ENCODE data around the gene NTN1. TPM values are rescaled to one million over a fixed set of nuclear protein-coding genes. Genes with fewer than 3 reads are reported as not detected.
A peak's percentile ranks its signal among the peaks of the same experiment; 100 is the strongest.

Gene NTN1
- polyA plus RNA-seq, 1 donor from 2014 or later: 16.2 TPM

DNA sequence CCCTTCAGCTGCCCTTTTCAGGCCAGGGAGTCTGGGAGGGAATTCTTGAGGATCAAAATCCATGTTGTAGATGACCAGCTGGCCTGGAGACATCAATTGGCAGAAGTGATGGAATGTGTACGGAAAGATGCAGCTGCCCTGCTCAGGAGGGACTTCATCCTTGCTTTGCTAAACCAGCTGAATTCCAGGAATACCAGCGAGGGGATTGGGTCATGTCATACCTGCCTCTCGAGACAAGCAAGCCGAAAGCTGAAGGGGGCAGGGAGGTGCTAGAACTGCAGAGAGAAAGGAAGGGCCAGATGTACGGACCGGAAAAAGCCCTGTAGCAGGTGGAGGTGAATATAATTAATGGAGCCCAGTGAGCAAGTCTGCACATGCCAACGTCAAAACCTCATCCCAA, 25.6 kb upstream of the NTN1 start:
- no peaks in the 10 kb centered on the region for H3K27me3 ChIP-seq (ENCODE audit: insufficient read depth, low read depth, low read length)
- H3K4me2 ChIP-seq (ENCODE audit: low read length): no peak overlapping the region
- H3F3A ChIP-seq (ENCODE audit: insufficient read depth, low read length, poor library complexity, severe bottlenecking): no peaks in the 10 kb centered on the region
- H4K20me1 ChIP-seq (ENCODE audit: insufficient read depth): no peaks in the 10 kb centered on the region
- H3K4me3 ChIP-seq (ENCODE audit: low read length): no peak overlapping the region
- no peaks in the 10 kb centered on the region for H3K79me2 ChIP-seq (replicated peaks; ENCODE audit: insufficient read depth, low read length)
- H3K27ac ChIP-seq (ENCODE audit: low read length): no peak overlapping the region
- no peak overlapping the region for H2AFZ ChIP-seq (ENCODE audit: low read depth, low read length)
- no peak for TF ChIP-seq EZH2 (IDR thresholded peaks at IDR 0.05; ENCODE audit: borderline replicate concordance, insufficient read depth, low read length, poor library complexity, severe bottlenecking)
- TF ChIP-seq, protein P1, sequence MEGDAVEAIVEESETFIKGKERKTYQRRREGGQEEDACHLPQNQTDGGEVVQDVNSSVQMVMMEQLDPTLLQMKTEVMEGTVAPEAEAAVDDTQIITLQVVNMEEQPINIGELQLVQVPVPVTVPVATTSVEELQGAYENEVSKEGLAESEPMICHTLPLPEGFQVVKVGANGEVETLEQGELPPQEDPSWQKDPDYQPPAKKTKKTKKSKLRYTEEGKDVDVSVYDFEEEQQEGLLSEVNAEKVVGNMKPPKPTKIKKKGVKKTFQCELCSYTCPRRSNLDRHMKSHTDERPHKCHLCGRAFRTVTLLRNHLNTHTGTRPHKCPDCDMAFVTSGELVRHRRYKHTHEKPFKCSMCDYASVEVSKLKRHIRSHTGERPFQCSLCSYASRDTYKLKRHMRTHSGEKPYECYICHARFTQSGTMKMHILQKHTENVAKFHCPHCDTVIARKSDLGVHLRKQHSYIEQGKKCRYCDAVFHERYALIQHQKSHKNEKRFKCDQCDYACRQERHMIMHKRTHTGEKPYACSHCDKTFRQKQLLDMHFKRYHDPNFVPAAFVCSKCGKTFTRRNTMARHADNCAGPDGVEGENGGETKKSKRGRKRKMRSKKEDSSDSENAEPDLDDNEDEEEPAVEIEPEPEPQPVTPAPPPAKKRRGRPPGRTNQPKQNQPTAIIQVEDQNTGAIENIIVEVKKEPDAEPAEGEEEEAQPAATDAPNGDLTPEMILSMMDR (IDR thresholded peaks at IDR 0.05; ENCODE audit: poor library complexity, severe bottlenecking): no peak
- H3K9ac ChIP-seq (ENCODE audit: low read length): no peak overlapping the region
- H3K36me3 ChIP-seq (ENCODE audit: insufficient read depth, low read length): no peaks in the 10 kb centered on the region
- H3K9me2 ChIP-seq (ENCODE audit: insufficient read depth, low read length): no peaks in the 10 kb centered on the region
- H3K9me3 ChIP-seq (ENCODE audit: low read length): no peaks in the 10 kb centered on the region

DNA sequence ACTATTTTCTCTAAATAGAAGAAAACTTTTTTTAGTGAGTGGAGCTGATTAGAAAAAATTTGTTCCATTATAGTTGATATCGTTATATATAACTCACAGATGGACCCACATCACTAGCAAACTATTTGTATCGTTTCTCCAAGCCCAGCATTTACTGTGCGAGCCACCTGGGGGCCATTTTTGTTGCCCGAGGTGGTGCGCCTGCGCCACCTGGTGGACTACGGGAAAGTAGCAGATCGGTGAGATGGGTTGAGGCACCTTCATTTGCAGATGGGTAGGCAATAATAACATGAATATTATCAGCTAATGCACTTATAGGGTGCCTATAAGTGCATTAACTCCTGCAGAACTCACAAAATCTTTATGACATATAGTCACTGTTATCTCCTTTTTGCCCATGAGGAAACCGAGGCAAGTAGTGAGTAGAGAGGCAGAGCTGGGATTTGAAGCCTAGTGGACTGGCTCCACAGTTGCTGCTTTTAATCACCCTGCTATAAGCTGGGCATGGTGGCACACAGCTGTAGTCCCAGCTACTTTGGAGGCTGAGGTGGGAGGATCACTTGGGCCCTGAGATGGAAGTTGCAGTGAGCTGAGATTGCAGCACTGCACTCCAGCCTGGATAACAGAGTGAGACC, 23.2 kb upstream of the NTN1 start:
- peak; percentile 53 for TF ChIP-seq SMC3 (conservative IDR thresholded peaks at IDR 0.05; ENCODE audit: poor library complexity)
- TF ChIP-seq EP300 (conservative IDR thresholded peaks at IDR 0.05; ENCODE audit: poor library complexity, severe bottlenecking): no peak
- no peak for TF ChIP-seq EZH2 (IDR thresholded peaks at IDR 0.05; ENCODE audit: borderline replicate concordance, insufficient read depth, low read length, poor library complexity, severe bottlenecking)
- TF ChIP-seq, protein P1 (IDR thresholded peaks at IDR 0.05; ENCODE audit: poor library complexity, severe bottlenecking): peak; percentile 55
- peak; percentile 36 for TF ChIP-seq RAD21 (conservative IDR thresholded peaks at IDR 0.05)
- no peak for TF ChIP-seq MXI1 (conservative IDR thresholded peaks at IDR 0.05; ENCODE audit: poor library complexity, severe bottlenecking)
- TF ChIP-seq, protein P2, sequence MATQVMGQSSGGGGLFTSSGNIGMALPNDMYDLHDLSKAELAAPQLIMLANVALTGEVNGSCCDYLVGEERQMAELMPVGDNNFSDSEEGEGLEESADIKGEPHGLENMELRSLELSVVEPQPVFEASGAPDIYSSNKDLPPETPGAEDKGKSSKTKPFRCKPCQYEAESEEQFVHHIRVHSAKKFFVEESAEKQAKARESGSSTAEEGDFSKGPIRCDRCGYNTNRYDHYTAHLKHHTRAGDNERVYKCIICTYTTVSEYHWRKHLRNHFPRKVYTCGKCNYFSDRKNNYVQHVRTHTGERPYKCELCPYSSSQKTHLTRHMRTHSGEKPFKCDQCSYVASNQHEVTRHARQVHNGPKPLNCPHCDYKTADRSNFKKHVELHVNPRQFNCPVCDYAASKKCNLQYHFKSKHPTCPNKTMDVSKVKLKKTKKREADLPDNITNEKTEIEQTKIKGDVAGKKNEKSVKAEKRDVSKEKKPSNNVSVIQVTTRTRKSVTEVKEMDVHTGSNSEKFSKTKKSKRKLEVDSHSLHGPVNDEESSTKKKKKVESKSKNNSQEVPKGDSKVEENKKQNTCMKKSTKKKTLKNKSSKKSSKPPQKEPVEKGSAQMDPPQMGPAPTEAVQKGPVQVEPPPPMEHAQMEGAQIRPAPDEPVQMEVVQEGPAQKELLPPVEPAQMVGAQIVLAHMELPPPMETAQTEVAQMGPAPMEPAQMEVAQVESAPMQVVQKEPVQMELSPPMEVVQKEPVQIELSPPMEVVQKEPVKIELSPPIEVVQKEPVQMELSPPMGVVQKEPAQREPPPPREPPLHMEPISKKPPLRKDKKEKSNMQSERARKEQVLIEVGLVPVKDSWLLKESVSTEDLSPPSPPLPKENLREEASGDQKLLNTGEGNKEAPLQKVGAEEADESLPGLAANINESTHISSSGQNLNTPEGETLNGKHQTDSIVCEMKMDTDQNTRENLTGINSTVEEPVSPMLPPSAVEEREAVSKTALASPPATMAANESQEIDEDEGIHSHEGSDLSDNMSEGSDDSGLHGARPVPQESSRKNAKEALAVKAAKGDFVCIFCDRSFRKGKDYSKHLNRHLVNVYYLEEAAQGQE (IDR thresholded peaks at IDR 0.05; ENCODE audit: borderline replicate concordance): no peak
- TF ChIP-seq POLR2AphosphoS5 (IDR thresholded peaks at IDR 0.05): no peak
- no peak for TF ChIP-seq TAF1 (IDR thresholded peaks at IDR 0.05; ENCODE audit: low read depth)
- Histone ChIP-seq H3K9me2 (ENCODE audit: insufficient read depth, low read length) (no peaks in the 10 kb centered on the region), H2AFZ (ENCODE audit: low read depth, low read length) (no peak overlapping the region), H3K27ac (ENCODE audit: low read length) (no peak overlapping the region), H3K36me3 (ENCODE audit: insufficient read depth, low read length) (no peaks in the 10 kb centered on the region), H3K4me2 (ENCODE audit: low read length) (no peak overlapping the region), H3K9ac (ENCODE audit: low read length) (no peak overlapping the region), H3K79me2 (replicated peaks; ENCODE audit: insufficient read depth, low read length) (no peaks in the 10 kb centered on the region), H3K9me3 (ENCODE audit: low read length) (no peaks in the 10 kb centered on the region), H3K27me3 (ENCODE audit: insufficient read depth, low read depth, low read length) (peaks cover 19% of the 10 kb centered on the region), H3K4me3 (ENCODE audit: low read length) (no peak overlapping the region), H4K20me1 (ENCODE audit: insufficient read depth) (no peaks in the 10 kb centered on the region), H3F3A (ENCODE audit: insufficient read depth, low read length, poor library complexity, severe bottlenecking) (no peaks in the 10 kb centered on the region)

All from neural cell (in vitro differentiated cells).